ENCODE measurements around the gene ITIH4.

DNA sequence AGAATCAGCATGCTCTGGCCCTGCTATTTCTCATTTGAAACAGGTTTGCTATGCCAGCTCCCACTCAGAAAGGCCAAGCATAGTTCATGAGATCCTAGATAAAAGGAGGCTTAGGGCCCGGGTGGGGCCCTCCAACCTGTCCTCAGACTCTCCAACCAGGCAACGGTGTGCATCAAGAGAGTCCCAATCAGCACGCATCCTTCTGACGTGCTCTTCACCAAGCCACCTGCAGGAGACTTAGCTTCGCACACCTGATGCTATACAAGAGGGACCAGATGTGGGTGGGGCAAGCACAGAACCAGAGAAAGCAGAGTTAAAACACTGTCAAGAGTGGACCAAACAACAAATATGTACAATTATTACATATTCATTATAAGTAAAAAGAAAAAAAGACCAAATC lies 49.6 kb upstream of the ITIH4 start:
- TF ChIP-seq, protein P1, sequence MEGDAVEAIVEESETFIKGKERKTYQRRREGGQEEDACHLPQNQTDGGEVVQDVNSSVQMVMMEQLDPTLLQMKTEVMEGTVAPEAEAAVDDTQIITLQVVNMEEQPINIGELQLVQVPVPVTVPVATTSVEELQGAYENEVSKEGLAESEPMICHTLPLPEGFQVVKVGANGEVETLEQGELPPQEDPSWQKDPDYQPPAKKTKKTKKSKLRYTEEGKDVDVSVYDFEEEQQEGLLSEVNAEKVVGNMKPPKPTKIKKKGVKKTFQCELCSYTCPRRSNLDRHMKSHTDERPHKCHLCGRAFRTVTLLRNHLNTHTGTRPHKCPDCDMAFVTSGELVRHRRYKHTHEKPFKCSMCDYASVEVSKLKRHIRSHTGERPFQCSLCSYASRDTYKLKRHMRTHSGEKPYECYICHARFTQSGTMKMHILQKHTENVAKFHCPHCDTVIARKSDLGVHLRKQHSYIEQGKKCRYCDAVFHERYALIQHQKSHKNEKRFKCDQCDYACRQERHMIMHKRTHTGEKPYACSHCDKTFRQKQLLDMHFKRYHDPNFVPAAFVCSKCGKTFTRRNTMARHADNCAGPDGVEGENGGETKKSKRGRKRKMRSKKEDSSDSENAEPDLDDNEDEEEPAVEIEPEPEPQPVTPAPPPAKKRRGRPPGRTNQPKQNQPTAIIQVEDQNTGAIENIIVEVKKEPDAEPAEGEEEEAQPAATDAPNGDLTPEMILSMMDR (IDR thresholded peaks at IDR 0.05 in 2 of 3, conservative IDR thresholded peaks at IDR 0.05 in 1 of 3; ENCODE audit: control insufficient read depth in 2 of 3, extremely low read depth in 1 of 3, insufficient read depth in 1 of 3, low read depth in 3 of 3, low read length in 3 of 3), result no peak
- TF ChIP-seq POLR2AphosphoS5 (IDR thresholded peaks at IDR 0.05; ENCODE audit: low read length) (no peak), TCF12 (IDR thresholded peaks at IDR 0.05; ENCODE audit: low read depth, low read length) (no peak), CREM (IDR thresholded peaks at IDR 0.05; ENCODE audit: low read depth) (no peak), HDGF (IDR thresholded peaks at IDR 0.05) (no peak), PAX5 (IDR thresholded peaks at IDR 0.05; ENCODE audit: borderline replicate concordance, low read depth, low read length) (no peak)
- TF ChIP-seq, protein P2, sequence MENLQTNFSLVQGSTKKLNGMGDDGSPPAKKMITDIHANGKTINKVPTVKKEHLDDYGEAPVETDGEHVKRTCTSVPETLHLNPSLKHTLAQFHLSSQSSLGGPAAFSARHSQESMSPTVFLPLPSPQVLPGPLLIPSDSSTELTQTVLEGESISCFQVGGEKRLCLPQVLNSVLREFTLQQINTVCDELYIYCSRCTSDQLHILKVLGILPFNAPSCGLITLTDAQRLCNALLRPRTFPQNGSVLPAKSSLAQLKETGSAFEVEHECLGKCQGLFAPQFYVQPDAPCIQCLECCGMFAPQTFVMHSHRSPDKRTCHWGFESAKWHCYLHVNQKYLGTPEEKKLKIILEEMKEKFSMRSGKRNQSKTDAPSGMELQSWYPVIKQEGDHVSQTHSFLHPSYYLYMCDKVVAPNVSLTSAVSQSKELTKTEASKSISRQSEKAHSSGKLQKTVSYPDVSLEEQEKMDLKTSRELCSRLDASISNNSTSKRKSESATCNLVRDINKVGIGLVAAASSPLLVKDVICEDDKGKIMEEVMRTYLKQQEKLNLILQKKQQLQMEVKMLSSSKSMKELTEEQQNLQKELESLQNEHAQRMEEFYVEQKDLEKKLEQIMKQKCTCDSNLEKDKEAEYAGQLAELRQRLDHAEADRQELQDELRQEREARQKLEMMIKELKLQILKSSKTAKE (IDR thresholded peaks at IDR 0.05; ENCODE audit: low read depth, poor library complexity, severe bottlenecking), result no peak

Measured in GM12878 (cell line).